GM12878 (cell line): ENCODE measurements around the gene BCORL1.

Source experiments
- CREB1 ChIP-seq: IDR thresholded peaks from 2 replicates; pipeline ENCODE4 v1.6.1; 2012; ENCODE audit warnings: low read depth, mild to moderate bottlenecking, inconsistent platforms
- CTCF ChIP-seq, 3 experiments: IDR thresholded peaks in 2 of 3; conservative IDR thresholded peaks in 1 of 3; 2 replicates each; pipeline ENCODE4 v1.5.1; 2011; ENCODE audit warnings: low read depth in 3 of 3, low read length in 3 of 3, mild to moderate bottlenecking in 3 of 3, control low read depth in 2 of 3, moderate library complexity in 2 of 3, inconsistent platforms in 1 of 3, mixed read lengths in 1 of 3; ENCODE audit not compliant: control insufficient read depth in 2 of 3, insufficient read depth in 1 of 3; ENCODE audit errors: extremely low read depth in 1 of 3
- E2F4 ChIP-seq: IDR thresholded peaks from 2 replicates; pipeline ENCODE4 v1.6.1; 2012; ENCODE audit warnings: low read depth, low read length, improper control_type of control experiment
- EZH2 ChIP-seq: IDR thresholded peaks from 2 replicates; pipeline ENCODE4 v1.6.1; 2012; ENCODE audit warnings: low read depth, mild to moderate bottlenecking, control low read depth, inconsistent platforms, low read length, borderline replicate concordance; ENCODE audit not compliant: control insufficient read depth
- JUNB ChIP-seq: IDR thresholded peaks from 2 replicates; pipeline ENCODE4 v1.6.1; 2016; ENCODE audit warnings: antibody characterized with exemption, mild to moderate bottlenecking
- NFYB ChIP-seq: IDR thresholded peaks from 2 replicates; pipeline ENCODE4 v1.6.1; 2011; ENCODE audit warnings: low read depth, mild to moderate bottlenecking, low read length, improper control_type of control experiment, moderate library complexity; ENCODE audit not compliant: insufficient read depth

GRCh38 chrX:130095249-130096030, 113.0 kb downstream of the BCORL1 start:
- no peak for TF ChIP-seq CTCF (IDR thresholded peaks at IDR 0.05 in 2 of 3, conservative IDR thresholded peaks at IDR 0.05 in 1 of 3; ENCODE audit: control insufficient read depth in 2 of 3, extremely low read depth in 1 of 3, insufficient read depth in 1 of 3, low read depth in 3 of 3, low read length in 3 of 3)
- TF ChIP-seq JUNB = no peak
- no peak for TF ChIP-seq EZH2
- TF ChIP-seq E2F4 = no peak
- TF ChIP-seq NFYB = no peak
- no peak for TF ChIP-seq CREB1
